ENCODE data around the gene DGKB.

DNA sequence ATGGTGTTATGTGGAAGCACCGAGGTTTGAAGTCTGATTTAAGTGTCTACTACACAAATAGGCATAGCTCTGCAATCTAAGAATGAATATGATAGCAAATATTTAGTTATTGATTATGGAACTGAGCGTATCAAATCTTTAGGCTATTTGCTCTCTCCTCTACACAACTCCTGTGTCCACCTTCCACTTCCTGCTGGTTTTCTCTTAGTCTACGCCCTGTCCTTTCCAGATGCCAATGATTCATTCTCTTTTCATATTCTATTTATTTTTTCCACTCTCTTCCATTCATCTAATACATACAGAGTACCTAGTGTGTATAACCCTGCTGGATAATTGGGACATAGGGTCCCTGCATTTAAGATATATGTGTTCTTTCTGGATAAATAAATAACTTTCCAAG is 83.7 kb downstream of the DGKB start:
- TF ChIP-seq, protein P1, sequence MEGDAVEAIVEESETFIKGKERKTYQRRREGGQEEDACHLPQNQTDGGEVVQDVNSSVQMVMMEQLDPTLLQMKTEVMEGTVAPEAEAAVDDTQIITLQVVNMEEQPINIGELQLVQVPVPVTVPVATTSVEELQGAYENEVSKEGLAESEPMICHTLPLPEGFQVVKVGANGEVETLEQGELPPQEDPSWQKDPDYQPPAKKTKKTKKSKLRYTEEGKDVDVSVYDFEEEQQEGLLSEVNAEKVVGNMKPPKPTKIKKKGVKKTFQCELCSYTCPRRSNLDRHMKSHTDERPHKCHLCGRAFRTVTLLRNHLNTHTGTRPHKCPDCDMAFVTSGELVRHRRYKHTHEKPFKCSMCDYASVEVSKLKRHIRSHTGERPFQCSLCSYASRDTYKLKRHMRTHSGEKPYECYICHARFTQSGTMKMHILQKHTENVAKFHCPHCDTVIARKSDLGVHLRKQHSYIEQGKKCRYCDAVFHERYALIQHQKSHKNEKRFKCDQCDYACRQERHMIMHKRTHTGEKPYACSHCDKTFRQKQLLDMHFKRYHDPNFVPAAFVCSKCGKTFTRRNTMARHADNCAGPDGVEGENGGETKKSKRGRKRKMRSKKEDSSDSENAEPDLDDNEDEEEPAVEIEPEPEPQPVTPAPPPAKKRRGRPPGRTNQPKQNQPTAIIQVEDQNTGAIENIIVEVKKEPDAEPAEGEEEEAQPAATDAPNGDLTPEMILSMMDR (IDR thresholded peaks at IDR 0.05): no peak
- no peak for TF ChIP-seq EP300 (IDR thresholded peaks at IDR 0.05)
- TF ChIP-seq POLR2A (IDR thresholded peaks at IDR 0.05): no peak

Measured in ovary (tissue), 3 donors.